GM23248 (cell line): ENCODE data around the gene KANK4. TPM values are rescaled to one million over a fixed set of nuclear protein-coding genes. Genes with fewer than 3 reads are reported as not detected.

Experiments used
- DNase-seq: peaks from one replicate; pipeline ENCODE4 v3.0.0-alpha.2; 2015
- H2AFZ ChIP-seq: fragments of 200-600 bp; sonication (generic); 2 replicates; pipeline ENCODE4 v1.6.1; 2016; ENCODE audit warnings: antibody characterized with exemption
- H3F3A ChIP-seq: fragments of 200-600 bp; sonication (generic); 2 replicates; pipeline ENCODE4 v1.6.1; 2016; ENCODE audit warnings: mild to moderate bottlenecking, antibody characterized with exemption, mixed run types; ENCODE audit not compliant: insufficient read depth
- H3K27ac ChIP-seq: fragments of 200-600 bp; sonication (generic); 2 replicates; pipeline ENCODE4 v1.5.1; 2016; ENCODE audit warnings: mild to moderate bottlenecking
- H3K27me3 ChIP-seq: fragments of 200-600 bp; sonication (generic); replicated peaks from 2 replicates; pipeline ENCODE4 v1.6.1; 2016; ENCODE audit warnings: mild to moderate bottlenecking; ENCODE audit not compliant: insufficient read depth
- H3K36me3 ChIP-seq: fragments of 200-600 bp; sonication (generic); 2 replicates; pipeline ENCODE4 v1.6.1; 2016; ENCODE audit warnings: low read depth, mild to moderate bottlenecking
- H3K4me1 ChIP-seq: fragments of 200-600 bp; sonication (generic); 2 replicates; pipeline ENCODE4 v1.6.1; 2016; ENCODE audit warnings: mild to moderate bottlenecking; ENCODE audit not compliant: insufficient read depth
- H3K4me2 ChIP-seq: fragments of 200-600 bp; sonication (generic); one replicate; pipeline ENCODE4 v1.6.1; 2016; ENCODE audit warnings: mild to moderate bottlenecking; ENCODE audit not compliant: unreplicated experiment
- H3K4me3 ChIP-seq: fragments of 200-600 bp; sonication (generic); 2 replicates; pipeline ENCODE4 v1.5.1; 2016; ENCODE audit warnings: mild to moderate bottlenecking
- H3K79me2 ChIP-seq: fragments of 200-600 bp; sonication (generic); 2 replicates; pipeline ENCODE4 v1.6.1; 2016; ENCODE audit warnings: mild to moderate bottlenecking; ENCODE audit not compliant: insufficient read depth
- H3K9ac ChIP-seq: fragments of 200-600 bp; sonication (generic); 2 replicates; pipeline ENCODE4 v1.6.1; 2016; ENCODE audit warnings: mild to moderate bottlenecking
- H3K9me2 ChIP-seq: fragments of 200-600 bp; sonication (generic); 2 replicates; pipeline ENCODE4 v1.6.1; 2016; ENCODE audit warnings: mixed run types, mild to moderate bottlenecking, moderate library complexity; ENCODE audit not compliant: insufficient read depth
- H3K9me3 ChIP-seq: fragments of 200-600 bp; sonication (generic); one replicate; pipeline ENCODE4 v1.6.1; 2017; ENCODE audit warnings: low read depth
- H4K20me1 ChIP-seq: fragments of 200-600 bp; sonication (generic); 2 replicates; pipeline ENCODE4 v1.6.0; 2016; ENCODE audit not compliant: insufficient read depth
- EZH2 ChIP-seq: fragments of 200-600 bp; sonication (generic); IDR thresholded peaks from 2 replicates; pipeline ENCODE4 v1.6.1; 2018; ENCODE audit warnings: antibody characterized with exemption, mild to moderate bottlenecking; ENCODE audit not compliant: insufficient read depth, poor library complexity, severe bottlenecking
- EZH2phosphoT487 ChIP-seq: fragments of 200-600 bp; sonication (generic); IDR thresholded peaks from 2 replicates; pipeline ENCODE4 v1.6.1; 2018; ENCODE audit warnings: antibody characterized with exemption, moderate library complexity, mild to moderate bottlenecking, low read depth; ENCODE audit not compliant: insufficient read depth
- WGBS, 2 experiments: methylation state at CpG; one replicate each; pipeline ENCODE4 v1.1.6; 2015 to 2017; ENCODE audit warnings: low lambda C conversion rate in 2 of 2, low coverage in 1 of 2; ENCODE audit errors: missing lambda C conversion rate in 2 of 2; 5-methylcytosine and 5-hydroxymethylcytosine counted together
- in situ Hi-C: fragments of 300-500 bp; cut with MboI; formaldehyde crosslinking; loops from 2 replicates; pipeline ENCODE4 v1.15.0; 2020
- polyA plus RNA-seq: library from polyadenylated mRNA; unstranded; fragments of >200 nt; fragmentation: Nextera tagmentation; extraction: Ambion mirVana; gene quantifications from 2 replicates; pipeline ENCODE4 v1.2.1, GENCODE V29; 2016
- total RNA-seq: library from RNA; depleted of rRNA; stranded (reverse); fragments of >200 nt; shearing (Covaris generic); gene quantifications from 2 replicates; pipeline ENCODE4 v1.2.3, GENCODE V29; 2014

Gene KANK4
- total and polyA plus RNA-seq, 2 experiments from 2014 or later = 0.29 to 0.32 TPM

DNA sequence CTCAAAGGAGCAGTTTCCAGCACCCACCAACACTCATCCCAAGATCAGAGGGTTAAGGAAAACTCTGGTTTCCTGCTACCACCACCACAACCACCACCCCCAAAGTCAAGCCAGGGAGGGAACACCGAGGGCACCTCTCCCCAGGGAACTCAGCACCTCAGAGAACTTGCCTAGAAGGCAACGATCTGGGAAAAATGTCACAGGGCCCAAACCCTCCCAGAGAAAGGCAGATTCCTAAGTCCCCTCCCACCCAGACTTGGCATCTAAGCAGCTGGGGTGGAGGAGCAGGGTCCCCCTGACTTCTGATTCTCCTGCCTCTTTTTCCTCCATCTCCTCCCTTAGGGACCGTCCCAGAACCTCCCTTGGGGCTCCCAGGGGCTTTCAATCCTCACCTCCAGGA lies 10.6 kb downstream of the KANK4 start:
- DNase-seq = no peak
- no peaks in the 10 kb centered on the region for H3F3A ChIP-seq
- H3K27ac ChIP-seq = no peak overlapping the region
- in situ Hi-C loops = no loop called here
- no peak overlapping the region for H2AFZ ChIP-seq
- no peak overlapping the region for H3K4me2 ChIP-seq
- H3K9ac ChIP-seq = no peak overlapping the region
- H4K20me1 ChIP-seq = no peaks in the 10 kb centered on the region
- no peaks in the 10 kb centered on the region for H3K36me3 ChIP-seq
- no peaks in the 10 kb centered on the region for H3K9me3 ChIP-seq
- no peaks in the 10 kb centered on the region for H3K4me1 ChIP-seq
- H3K4me3 ChIP-seq = no peak overlapping the region
- TF ChIP-seq EZH2phosphoT487 = no peak
- TF ChIP-seq EZH2 = no peak
- peaks cover 6% of the 10 kb centered on the region; the same call in 1 of the 2 replicates for H3K27me3 ChIP-seq
- H3K9me2 ChIP-seq = no peaks in the 10 kb centered on the region
- no peaks in the 10 kb centered on the region for H3K79me2 ChIP-seq
- WGBS, 2 experiments = 31 to 53% methylated on average over 3 of the region's 3 CpGs

DNA sequence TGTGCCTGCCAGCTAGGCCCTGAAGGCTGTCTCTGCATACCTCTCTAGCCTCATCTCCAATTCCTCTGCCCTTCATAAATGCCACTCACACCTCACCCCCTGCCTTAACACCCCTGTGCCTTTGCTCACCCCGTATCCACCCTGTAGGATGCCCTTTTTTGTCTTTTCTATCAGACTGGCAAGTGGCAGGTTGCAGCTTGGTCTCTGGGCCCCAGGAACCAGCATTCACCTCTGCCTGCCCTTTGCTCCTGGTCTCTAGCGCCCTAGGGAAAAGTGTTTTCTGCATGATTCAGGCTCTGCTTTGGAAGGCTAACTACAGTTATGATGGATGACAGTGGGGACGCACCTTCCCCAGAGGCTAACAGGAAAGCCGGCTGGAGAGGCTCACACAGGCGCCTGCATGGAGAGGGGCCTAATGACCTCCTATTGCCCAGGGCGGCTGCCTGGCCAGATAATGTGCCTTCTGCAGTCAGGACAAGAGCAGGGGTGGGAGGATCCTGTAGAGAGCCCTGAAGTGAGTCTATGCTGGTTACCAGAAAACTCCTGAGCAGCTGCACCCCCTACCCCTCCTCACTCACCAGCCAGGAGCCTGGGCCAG lies 11.2 kb downstream of the KANK4 start:
- H3K9me2 ChIP-seq = no peaks in the 10 kb centered on the region
- no peaks in the 10 kb centered on the region for H3K4me1 ChIP-seq
- no peak for DNase-seq
- WGBS, 2 experiments = 61 to 65% methylated on average over 6 of the region's 6 CpGs
- H3K27me3 ChIP-seq = peaks cover 6% of the 10 kb centered on the region; the same call in 1 of the 2 replicates
- H3K79me2 ChIP-seq = no peaks in the 10 kb centered on the region
- in situ Hi-C loops = no loop called here
- H3K4me3 ChIP-seq = no peak overlapping the region
- H3K9me3 ChIP-seq = no peaks in the 10 kb centered on the region
- H4K20me1 ChIP-seq = no peaks in the 10 kb centered on the region
- no peak overlapping the region for H2AFZ ChIP-seq
- no peaks in the 10 kb centered on the region for H3F3A ChIP-seq
- H3K9ac ChIP-seq = no peak overlapping the region
- TF ChIP-seq EZH2 = no peak
- TF ChIP-seq EZH2phosphoT487 = no peak
- no peak overlapping the region for H3K27ac ChIP-seq
- no peaks in the 10 kb centered on the region for H3K36me3 ChIP-seq
- H3K4me2 ChIP-seq = no peak overlapping the region

DNA sequence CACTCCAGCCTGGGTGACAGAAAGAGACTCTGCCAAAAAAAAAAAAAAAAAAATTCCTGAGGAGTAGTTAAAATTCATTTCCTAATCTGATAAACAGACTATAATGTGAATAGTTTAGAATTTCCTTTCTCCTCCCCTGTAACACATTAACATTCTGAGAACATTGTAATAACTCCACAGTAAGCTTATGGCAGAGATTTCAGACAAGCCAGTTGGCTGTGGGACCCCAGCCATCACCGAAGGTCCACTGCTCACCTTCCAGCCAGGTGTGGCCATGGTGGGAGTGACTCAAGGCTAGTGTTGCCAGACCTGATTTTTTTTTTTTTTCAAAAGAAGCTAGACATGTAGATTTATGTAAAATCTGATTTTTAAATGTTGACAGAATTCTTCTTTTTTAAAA lies 11.8 kb downstream of the KANK4 start:
- WGBS, 2 experiments = 73 to 81% methylated on average over 1 of the region's 1 CpG
- no peaks in the 10 kb centered on the region for H4K20me1 ChIP-seq
- no peaks in the 10 kb centered on the region for H3K9me3 ChIP-seq
- H3K4me2 ChIP-seq = no peak overlapping the region
- H3K9ac ChIP-seq = no peak overlapping the region
- no peaks in the 10 kb centered on the region for H3K36me3 ChIP-seq
- TF ChIP-seq EZH2 = no peak
- no peak for TF ChIP-seq EZH2phosphoT487
- no peaks in the 10 kb centered on the region for H3K79me2 ChIP-seq
- DNase-seq = no peak
- in situ Hi-C loops = no loop called here
- H3K4me1 ChIP-seq = no peaks in the 10 kb centered on the region
- peaks cover 10% of the 10 kb centered on the region; the same call in 1 of the 2 replicates for H3K27me3 ChIP-seq
- no peak overlapping the region for H3K27ac ChIP-seq
- no peak overlapping the region for H2AFZ ChIP-seq
- H3F3A ChIP-seq = no peaks in the 10 kb centered on the region
- no peaks in the 10 kb centered on the region for H3K9me2 ChIP-seq
- no peak overlapping the region for H3K4me3 ChIP-seq

DNA sequence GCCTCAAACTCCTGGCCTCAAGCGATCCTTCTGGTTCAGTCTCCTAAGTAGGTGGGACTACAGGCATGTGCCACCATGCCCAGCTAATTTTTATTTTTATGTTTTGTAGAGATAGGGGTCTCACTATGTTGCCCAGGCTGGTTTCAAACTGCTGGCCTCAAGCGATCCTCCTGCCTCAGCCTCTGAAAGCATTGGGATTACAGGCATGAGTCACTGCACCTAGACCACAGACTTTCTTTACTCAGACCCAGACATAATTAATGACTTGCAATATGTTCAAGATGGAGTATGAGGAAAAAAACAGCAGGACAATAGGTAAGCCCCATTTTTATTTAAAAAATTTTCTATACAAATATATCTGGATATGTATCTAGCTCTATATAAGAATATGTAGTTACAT lies 13.2 kb downstream of the KANK4 start:
- H3K9me3 ChIP-seq = no peaks in the 10 kb centered on the region
- peaks cover 8% of the 10 kb centered on the region; the same call in 1 of the 2 replicates for H3K27me3 ChIP-seq
- H3K27ac ChIP-seq = no peak overlapping the region
- H3K9me2 ChIP-seq = no peaks in the 10 kb centered on the region
- no peaks in the 10 kb centered on the region for H3F3A ChIP-seq
- no peak overlapping the region for H3K4me2 ChIP-seq
- DNase-seq = no peak
- H3K4me3 ChIP-seq = no peak overlapping the region
- no peaks in the 10 kb centered on the region for H4K20me1 ChIP-seq
- in situ Hi-C loops = no loop called here
- no peaks in the 10 kb centered on the region for H3K36me3 ChIP-seq
- WGBS, 2 experiments = 90 to 96% methylated on average over 2 of the region's 2 CpGs
- H3K9ac ChIP-seq = no peak overlapping the region
- H3K79me2 ChIP-seq = no peaks in the 10 kb centered on the region
- TF ChIP-seq EZH2phosphoT487 = no peak
- TF ChIP-seq EZH2 = no peak
- H2AFZ ChIP-seq = no peak overlapping the region
- no peaks in the 10 kb centered on the region for H3K4me1 ChIP-seq

DNA sequence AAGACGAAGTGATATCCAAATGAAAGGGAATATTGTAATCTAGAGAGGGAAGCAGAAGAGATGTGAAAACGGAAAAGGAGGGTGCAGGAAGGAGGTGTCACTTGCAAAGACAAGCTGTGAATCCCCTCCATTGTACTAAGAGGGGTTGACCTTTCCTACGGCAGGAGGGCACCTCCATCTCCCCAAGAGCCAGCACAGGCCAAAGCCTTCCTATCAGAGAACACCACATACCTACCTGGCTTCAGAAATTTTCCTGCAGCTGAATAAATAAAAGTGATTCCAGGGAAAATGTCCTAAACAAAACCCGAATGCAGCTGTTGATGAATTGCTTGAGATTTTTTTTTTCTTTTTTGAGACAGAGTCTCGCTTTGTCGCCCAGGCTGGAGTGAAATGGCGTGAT lies 14.3 kb downstream of the KANK4 start:
- no peak for TF ChIP-seq EZH2
- TF ChIP-seq EZH2phosphoT487 = no peak
- H4K20me1 ChIP-seq = no peaks in the 10 kb centered on the region
- H3K36me3 ChIP-seq = no peaks in the 10 kb centered on the region

More for the DNA sequence above, 14.3 kb downstream of the KANK4 start:
- Histone ChIP-seq H2AFZ (no peak overlapping the region), H3K9me2 (no peaks in the 10 kb centered on the region), H3K27ac (no peak overlapping the region), H3K27me3 (peaks cover 13% of the 10 kb centered on the region; the same call in 1 of the 2 replicates), H3F3A (no peaks in the 10 kb centered on the region), H3K9ac (no peak overlapping the region), H3K4me1 (no peaks in the 10 kb centered on the region), H3K4me3 (no peak overlapping the region), H3K9me3 (no peaks in the 10 kb centered on the region), H3K4me2 (no peak overlapping the region), H3K79me2 (no peaks in the 10 kb centered on the region)
- in situ Hi-C loops = no loop called here
- no peak for DNase-seq
- WGBS, 2 experiments = 75 to 80% methylated on average over 7 of the region's 7 CpGs
